ENCODE data around the gene MAD1L1.

Gene MAD1L1

GRCh38 chr7:1956141-1956540, 276.6 kb downstream of the MAD1L1 start:
- Histone ChIP-seq H3K27me3 (no peaks in the 10 kb centered on the region), H3K9me3 (no peaks in the 10 kb centered on the region), H3K4me1 (no peaks in the 10 kb centered on the region; the same call in 1 of the 2 replicates), H3K36me3 (no peaks in the 10 kb centered on the region; the same call in none of the 2 replicates), H3K4me3 (ENCODE audit: low read depth, low read length) (no peak overlapping the region)
- DNase-seq = no peak
- TF ChIP-seq CTCF (IDR thresholded peaks at IDR 0.05; ENCODE audit: low read depth, low read length) = no peak

GRCh38 chr7:1954366-1955004, 278.3 kb downstream of the MAD1L1 start:
- peaks cover 4% of the 10 kb centered on the region; the same call in 1 of the 2 replicates for H3K4me1 ChIP-seq
- no peak overlapping the region for H3K4me3 ChIP-seq (ENCODE audit: low read depth, low read length)
- DNase-seq = no peak
- no peaks in the 10 kb centered on the region; the same call in none of the 2 replicates for H3K36me3 ChIP-seq
- no peaks in the 10 kb centered on the region for H3K9me3 ChIP-seq
- H3K27me3 ChIP-seq = no peaks in the 10 kb centered on the region
- TF ChIP-seq CTCF (IDR thresholded peaks at IDR 0.05; ENCODE audit: low read depth, low read length) = no peak

DNA sequence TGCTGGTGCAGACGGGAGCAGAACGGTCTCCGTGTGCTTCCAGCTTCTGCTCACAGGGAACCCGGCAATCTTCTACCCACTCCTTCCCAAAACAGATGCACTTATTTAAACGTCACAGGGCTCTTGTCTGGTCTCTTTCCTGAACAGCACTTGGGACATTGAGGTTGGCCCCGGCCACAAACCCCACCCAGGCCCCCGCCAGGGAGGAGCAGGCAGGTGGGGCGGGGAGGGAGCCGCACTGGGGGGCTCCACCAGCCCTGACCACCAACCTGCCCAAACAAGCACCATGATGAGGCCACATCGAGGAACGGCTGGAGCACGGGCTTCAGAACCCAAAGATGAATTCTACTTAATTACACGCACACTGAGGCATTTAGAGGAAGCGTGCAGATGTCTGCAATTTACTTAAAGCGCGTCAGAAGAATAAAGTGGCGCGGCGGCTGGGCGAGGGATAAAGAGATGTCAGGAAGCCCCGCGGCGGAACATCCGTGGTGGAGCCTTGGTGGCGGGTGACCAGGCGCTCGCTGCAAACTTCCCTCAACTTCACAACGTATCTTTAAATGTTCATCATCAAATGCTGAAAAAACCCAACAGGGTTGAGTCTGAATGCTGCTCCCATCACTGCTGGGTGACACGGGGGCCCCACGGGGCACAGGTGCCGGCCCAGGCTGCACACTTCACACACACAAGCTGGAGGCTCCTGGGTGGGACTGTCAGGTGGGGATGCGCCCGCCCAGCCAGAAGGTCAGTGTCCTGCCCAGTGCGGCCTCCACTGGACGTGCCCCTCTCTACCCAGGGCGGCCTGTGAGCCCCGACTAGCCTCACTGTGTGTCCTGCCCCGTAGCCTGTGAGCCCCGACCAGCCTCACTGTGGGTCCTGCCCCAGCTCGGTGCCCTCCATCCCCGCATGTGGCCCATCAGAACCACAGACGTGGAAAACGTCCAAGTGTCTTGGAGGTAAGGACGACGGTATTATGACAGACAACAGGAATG, 279.2 kb downstream of the MAD1L1 start:
- no peak for DNase-seq
- no peak for TF ChIP-seq CTCF (IDR thresholded peaks at IDR 0.05; ENCODE audit: low read depth, low read length)
- no peak overlapping the region for H3K4me3 ChIP-seq (ENCODE audit: low read depth, low read length)
- no peaks in the 10 kb centered on the region for H3K27me3 ChIP-seq
- no peaks in the 10 kb centered on the region; the same call in none of the 2 replicates for H3K36me3 ChIP-seq
- H3K4me1 ChIP-seq = peaks cover 4% of the 10 kb centered on the region; the same call in 1 of the 2 replicates
- H3K9me3 ChIP-seq = no peaks in the 10 kb centered on the region

DNA sequence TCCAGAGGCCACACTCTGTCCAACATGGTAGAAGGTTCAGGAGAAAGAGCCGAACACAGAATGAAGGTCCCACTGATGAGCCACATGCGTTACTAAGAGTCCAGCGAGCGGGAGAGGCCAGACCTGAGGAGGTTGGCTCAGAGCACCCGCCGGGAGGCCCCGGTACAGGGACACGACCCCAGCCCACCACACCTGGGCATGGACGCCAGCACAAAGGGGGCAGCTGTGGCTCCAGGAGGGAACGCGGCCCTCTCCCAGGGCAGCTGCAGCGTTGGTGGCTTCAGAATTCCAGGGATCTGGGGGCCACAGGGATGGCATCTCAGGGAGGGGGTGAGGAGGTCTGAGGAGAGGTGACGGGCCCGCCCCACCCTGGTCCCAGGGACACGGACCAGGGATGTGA, 280.0 kb downstream of the MAD1L1 start:
- TF ChIP-seq CTCF (IDR thresholded peaks at IDR 0.05; ENCODE audit: low read depth, low read length) = no peak
- Histone ChIP-seq H3K27me3 (no peaks in the 10 kb centered on the region), H3K4me1 (peaks cover 4% of the 10 kb centered on the region; the same call in 1 of the 2 replicates), H3K4me3 (ENCODE audit: low read depth, low read length) (no peak overlapping the region), H3K9me3 (no peaks in the 10 kb centered on the region), H3K36me3 (no peaks in the 10 kb centered on the region; the same call in none of the 2 replicates)
- no peak for DNase-seq

DNA sequence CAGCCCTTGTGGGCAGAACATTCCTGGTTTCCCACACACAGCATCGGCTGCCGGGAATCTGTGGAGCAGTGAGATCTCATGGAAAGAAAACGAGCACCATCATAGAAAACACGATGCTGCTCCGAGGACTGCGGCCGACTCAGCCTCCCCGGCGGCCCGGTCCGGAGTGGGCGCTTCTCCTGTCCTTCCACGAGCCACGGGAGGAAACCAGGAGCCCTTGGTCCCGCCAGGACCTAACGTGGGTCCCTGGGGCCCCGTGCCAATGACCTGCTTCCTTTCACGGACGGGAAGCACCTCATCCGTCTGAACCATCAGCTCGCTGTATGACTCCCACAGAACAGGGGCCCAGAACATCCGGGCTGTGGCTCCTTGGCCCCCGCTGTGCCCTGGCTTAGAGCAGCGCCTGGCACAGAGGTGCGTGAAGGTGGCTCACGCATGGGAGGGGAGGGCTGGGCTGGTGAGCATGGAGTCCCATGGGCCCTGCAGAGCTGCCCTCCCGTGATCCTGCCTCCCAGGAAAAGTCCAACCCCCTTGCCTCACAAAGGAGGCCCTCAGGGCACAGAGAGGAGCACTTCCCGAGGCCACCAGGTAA, 280.5 kb downstream of the MAD1L1 start:
- H3K36me3 ChIP-seq = no peaks in the 10 kb centered on the region; the same call in 1 of the 2 replicates
- peaks cover 4% of the 10 kb centered on the region; the same call in 1 of the 2 replicates for H3K4me1 ChIP-seq
- no peaks in the 10 kb centered on the region for H3K9me3 ChIP-seq
- no peaks in the 10 kb centered on the region for H3K27me3 ChIP-seq
- peak; percentile 2 for DNase-seq
- no peak overlapping the region for H3K4me3 ChIP-seq (ENCODE audit: low read depth, low read length)
- TF ChIP-seq CTCF (IDR thresholded peaks at IDR 0.05; ENCODE audit: low read depth, low read length) = no peak

Data from BE2C (cell line).